Sigmoid colon (tissue), 7 donors: ENCODE measurements around the gene CTDP1. TPM values are rescaled to one million over a fixed set of nuclear protein-coding genes. Genes with fewer than 3 reads are reported as not detected.
"Not testable (repeated sequence)": the region's sequence is repeated elsewhere in the genome, so short reads cannot be mapped to it uniquely, and the experiment has no call there.

Source experiments
- DNase-seq: peaks from one replicate; pipeline ENCODE4 v3.0.0-alpha.2; 2019
- H3K27ac ChIP-seq, 4 donors: fragments of 200-600 bp; sonication (generic); one replicate each; pipeline ENCODE4 v1.5.1; 2016 to 2019; ENCODE audit warnings: mild to moderate bottlenecking in 1 of 4
- H3K27me3 ChIP-seq, 3 donors: fragments of 200-600 bp; sonication (generic); one replicate each; pipeline ENCODE4 v1.5.1; 2019; ENCODE audit warnings: mild to moderate bottlenecking in 1 of 3
- H3K36me3 ChIP-seq, 4 donors: fragments of 200-600 bp; sonication (generic); one replicate each; pipeline ENCODE4 v1.5.1; 2016 to 2019
- H3K4me1 ChIP-seq, 4 donors: fragments of 200-600 bp; sonication (generic); one replicate each; pipeline ENCODE4 v1.5.1; 2017 to 2019
- H3K4me3 ChIP-seq, 4 donors: fragments of 200-600 bp; sonication (generic); one replicate each; pipeline ENCODE4 v1.5.1; 2017 to 2019; ENCODE audit warnings: mild to moderate bottlenecking in 2 of 4, moderate library complexity in 1 of 4
- H3K9me3 ChIP-seq, 4 donors: fragments of 200-600 bp in 3 of 4; sonication (generic) in 3 of 4; one replicate each; pipeline versions ENCODE4 v1.5.1 to v1.6.1; 2013 to 2019
- CTCF ChIP-seq, 4 experiments: fragments of 450-650 bp in 3 of 4; fragments of 200-600 bp in 1 of 4; IDR thresholded peaks; one replicate each; pipeline ENCODE4 v1.5.1; 2016 to 2019; ENCODE audit warnings: antibody characterized with exemption in 4 of 4, mild to moderate bottlenecking in 3 of 4, moderate library complexity in 2 of 4
- EP300 ChIP-seq, 4 donors: sonication (generic); formaldehyde crosslinking; IDR thresholded peaks; one replicate each; pipeline ENCODE4 v1.6.1; 2017; ENCODE audit warnings: antibody characterized with exemption in 4 of 4
- POLR2A ChIP-seq, 2 donors: fragments of 450-650 bp; IDR thresholded peaks; one replicate each; pipeline ENCODE4 v1.6.1; 2016; ENCODE audit warnings: antibody characterized with exemption in 2 of 2, mild to moderate bottlenecking in 2 of 2, moderate library complexity in 2 of 2
- POLR2AphosphoS5 ChIP-seq, 4 donors: sonication (generic); formaldehyde crosslinking; IDR thresholded peaks; one replicate each; pipeline ENCODE4 v1.6.1; 2017; ENCODE audit warnings: antibody characterized with exemption in 4 of 4
- WGBS, 2 donors: extraction: QIAGEN DNeasy Blood & Tissue Kit; methylation state at CpG; one replicate each; pipeline ENCODE4 v1.1.7; 2013; 5-methylcytosine and 5-hydroxymethylcytosine counted together
- intact Hi-C: fragments of 100-400 bp; cut with DNase I; formaldehyde crosslinking; loops from one replicate; pipeline ENCODE4 v1.15.1; 2023
- polyA plus RNA-seq, 3 donors: library from polyadenylated mRNA; stranded (reverse); fragments of 200-250 nt; gene quantifications; one replicate each; pipeline ENCODE4 v1.2.3, GENCODE V29; 2013
- total RNA-seq, 4 donors: library from RNA; depleted of rRNA; stranded (reverse); fragments of >200 nt; gene quantifications; one replicate each; pipeline ENCODE4 v1.1.0, GENCODE V29; 2016
- donor health status: healthy with polysubstance abuse.
- donor health status: Bipolar disorder and iron deficiency.
- donor health status: healthy.

The CTDP1 gene
- total and polyA plus RNA-seq, 7 donors, result 11.1 to 25.9 (median 14.7) TPM

GRCh38 chr18:79718126-79718525 lies 38.5 kb downstream of the CTDP1 start:
- Histone ChIP-seq H3K4me1 (no peaks in the 10 kb centered on the region), H3K36me3 (peaks cover 4 to 87% (median 39%) of the 10 kb centered on the region in 4 donors), H3K9me3 (no peaks in the 10 kb centered on the region), H3K4me3 (no peak overlapping the region), H3K27me3 (no peaks in the 10 kb centered on the region), H3K27ac (no peak overlapping the region)
- no peak for DNase-seq
- intact Hi-C loops, result no loop called here
- whole genome bisulfite sequencing, 2 donors, result 94 to 96% methylated on average over 17 of the region's 17 CpGs
- TF ChIP-seq POLR2A (IDR thresholded peaks at IDR 0.05), result no peak
- no peak for TF ChIP-seq EP300 (IDR thresholded peaks at IDR 0.05)
- no peak for TF ChIP-seq POLR2AphosphoS5 (IDR thresholded peaks at IDR 0.05)
- no peak for TF ChIP-seq CTCF (IDR thresholded peaks at IDR 0.05)

- Histone ChIP-seq H3K27ac (no peak overlapping the region), H3K4me1 (no peaks in the 10 kb centered on the region), H3K27me3 (no peaks in the 10 kb centered on the region), H3K9me3 (no peaks in the 10 kb centered on the region), H3K4me3 (no peak overlapping the region), H3K36me3 (peaks cover 4 to 85% (median 39%) of the 10 kb centered on the region in 4 donors)
- intact Hi-C loops, result no loop called here
- TF ChIP-seq EP300 (IDR thresholded peaks at IDR 0.05) (no peak), CTCF (IDR thresholded peaks at IDR 0.05) (no peak), POLR2AphosphoS5 (IDR thresholded peaks at IDR 0.05) (no peak), POLR2A (IDR thresholded peaks at IDR 0.05) (no peak)
- DNase-seq, result no peak
- WGBS, 2 donors, result 96 to 98% methylated on average over 30 of the region's 30 CpGs
These were observed 39.4 kb downstream of the CTDP1 start for GRCh38 chr18:79718878-79719477.

- DNase-seq, H3K27ac ChIP-seq, intact Hi-C loops, H3K27me3 ChIP-seq, H3K4me1 ChIP-seq, H3K9me3 ChIP-seq, H3K4me3 ChIP-seq: not testable (repeated sequence)
- 96 to 98% methylated on average over 19 of the region's 19 CpGs for WGBS, 2 donors
- H3K36me3 ChIP-seq, result peaks cover 4 to 85% (median 32%) of the 10 kb centered on the region in 4 donors
These were observed 40.1 kb downstream of the CTDP1 start for GRCh38 chr18:79719478-79720358.

GRCh38 chr18:79720359-79720733 lies 40.7 kb downstream of the CTDP1 start:
- no peak for DNase-seq
- Histone ChIP-seq H3K36me3 (peaks cover 4 to 84% (median 28%) of the 10 kb centered on the region in 4 donors), H3K27ac (no peak overlapping the region), H3K4me3 (no peak overlapping the region), H3K27me3 (no peaks in the 10 kb centered on the region), H3K4me1 (no peaks in the 10 kb centered on the region), H3K9me3 (no peaks in the 10 kb centered on the region)
- WGBS, 2 donors, result 93% methylated on average over 14 of the region's 14 CpGs
- TF ChIP-seq EP300 (IDR thresholded peaks at IDR 0.05) (no peak), CTCF (IDR thresholded peaks at IDR 0.05) (no peak)
- intact Hi-C loops, result no loop called here

GRCh38 chr18:79723036-79723435 lies 43.4 kb downstream of the CTDP1 start:
- no peak overlapping the region for H3K27ac ChIP-seq
- no peaks in the 10 kb centered on the region for H3K27me3 ChIP-seq
- H3K4me1 ChIP-seq, result no peaks in the 10 kb centered on the region
- DNase-seq, result no peak
- intact Hi-C loops, result no loop called here
- no peak overlapping the region for H3K4me3 ChIP-seq
- WGBS, 2 donors, result 97 to 98% methylated on average over 13 of the region's 13 CpGs
- TF ChIP-seq EP300 (IDR thresholded peaks at IDR 0.05) (no peak), POLR2AphosphoS5 (IDR thresholded peaks at IDR 0.05) (no peak), POLR2A (IDR thresholded peaks at IDR 0.05) (no peak), CTCF (IDR thresholded peaks at IDR 0.05) (no peak)
- H3K36me3 ChIP-seq, result peaks cover 4 to 67% (median 11%) of the 10 kb centered on the region in 4 donors
- no peaks in the 10 kb centered on the region for H3K9me3 ChIP-seq
